ENCODE results near the gene NTS.
A peak's percentile ranks its signal among the peaks of the same experiment; 100 is the strongest.

The NTS gene

DNA sequence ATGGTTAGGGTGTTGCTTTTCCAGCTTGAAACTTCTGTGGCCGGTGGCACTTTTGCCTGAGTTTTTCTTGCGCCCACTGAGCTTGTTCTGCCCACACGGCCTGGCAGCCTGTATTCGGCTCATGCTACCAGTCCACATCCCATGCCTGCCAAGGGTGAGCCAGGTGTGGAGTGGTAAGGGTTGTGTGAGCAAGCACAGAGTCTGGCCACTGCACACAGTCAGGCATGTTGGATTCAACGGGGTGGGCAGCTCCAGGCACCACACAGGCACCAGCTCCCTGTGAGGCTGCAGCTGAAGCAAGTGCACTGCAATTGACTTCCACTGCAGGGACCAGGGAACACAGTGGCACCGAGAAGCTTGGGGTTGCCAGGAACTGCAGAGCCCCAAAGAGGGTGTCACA lies 18.8 kb upstream of the NTS start:
- DNase-seq (ENCODE audit: low read depth), result no peak
- H3K4me3 ChIP-seq (ENCODE audit: low read depth, low read length), result no peak overlapping the region
- in situ Hi-C loops (cut with HindIII; ENCODE audit: low sequenced_read_pairs), result loop anchor here (25.0 kb wide), 2 partner anchors 293 to 368 kb away; no protein-coding TSS in a partner anchor
- TF ChIP-seq, protein P1, sequence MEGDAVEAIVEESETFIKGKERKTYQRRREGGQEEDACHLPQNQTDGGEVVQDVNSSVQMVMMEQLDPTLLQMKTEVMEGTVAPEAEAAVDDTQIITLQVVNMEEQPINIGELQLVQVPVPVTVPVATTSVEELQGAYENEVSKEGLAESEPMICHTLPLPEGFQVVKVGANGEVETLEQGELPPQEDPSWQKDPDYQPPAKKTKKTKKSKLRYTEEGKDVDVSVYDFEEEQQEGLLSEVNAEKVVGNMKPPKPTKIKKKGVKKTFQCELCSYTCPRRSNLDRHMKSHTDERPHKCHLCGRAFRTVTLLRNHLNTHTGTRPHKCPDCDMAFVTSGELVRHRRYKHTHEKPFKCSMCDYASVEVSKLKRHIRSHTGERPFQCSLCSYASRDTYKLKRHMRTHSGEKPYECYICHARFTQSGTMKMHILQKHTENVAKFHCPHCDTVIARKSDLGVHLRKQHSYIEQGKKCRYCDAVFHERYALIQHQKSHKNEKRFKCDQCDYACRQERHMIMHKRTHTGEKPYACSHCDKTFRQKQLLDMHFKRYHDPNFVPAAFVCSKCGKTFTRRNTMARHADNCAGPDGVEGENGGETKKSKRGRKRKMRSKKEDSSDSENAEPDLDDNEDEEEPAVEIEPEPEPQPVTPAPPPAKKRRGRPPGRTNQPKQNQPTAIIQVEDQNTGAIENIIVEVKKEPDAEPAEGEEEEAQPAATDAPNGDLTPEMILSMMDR (IDR thresholded peaks at IDR 0.05; ENCODE audit: low read depth, low read length, missing control alignments), result no peak

GRCh38 chr12:85856966-85857365 lies 17.1 kb upstream of the NTS start:
- H3K4me3 ChIP-seq (ENCODE audit: low read depth, low read length), result no peak overlapping the region
- in situ Hi-C loops (cut with HindIII; ENCODE audit: low sequenced_read_pairs), result loop anchor here (25.0 kb wide), 2 partner anchors 295 to 370 kb away; no protein-coding TSS in a partner anchor
- TF ChIP-seq, protein P1 (IDR thresholded peaks at IDR 0.05; ENCODE audit: low read depth, low read length, missing control alignments), result no peak
- no peak for DNase-seq (ENCODE audit: low read depth)

DNA sequence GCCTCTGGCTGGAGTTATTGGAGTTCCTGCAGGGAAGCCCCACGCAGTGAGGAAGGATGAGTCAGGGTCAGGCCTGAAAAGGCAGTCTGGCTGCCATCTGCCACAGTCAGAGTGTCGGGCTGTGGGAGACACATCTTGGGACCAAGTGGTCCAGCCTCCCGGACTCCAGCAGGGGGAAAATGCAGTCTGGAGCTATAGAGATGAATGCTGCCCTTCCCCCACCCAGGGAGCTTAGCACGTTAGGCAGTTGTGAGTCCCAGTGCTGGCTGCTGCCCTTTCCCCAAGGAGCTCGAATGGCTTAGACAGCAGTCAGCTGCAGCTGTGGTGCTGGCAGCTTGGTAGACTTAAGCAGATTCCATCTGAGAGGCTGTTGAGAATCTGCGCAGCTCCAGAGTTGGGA lies 8.2 kb upstream of the NTS start:
- TF ChIP-seq, protein P1 (IDR thresholded peaks at IDR 0.05; ENCODE audit: low read depth, low read length, missing control alignments), result no peak
- in situ Hi-C loops (cut with HindIII; ENCODE audit: low sequenced_read_pairs), result loop anchor here (25.0 kb wide), 2 partner anchors 304 to 379 kb away; no protein-coding TSS in a partner anchor
- no peak for DNase-seq (ENCODE audit: low read depth)
- no peak overlapping the region for H3K4me3 ChIP-seq (ENCODE audit: low read depth, low read length)

DNA sequence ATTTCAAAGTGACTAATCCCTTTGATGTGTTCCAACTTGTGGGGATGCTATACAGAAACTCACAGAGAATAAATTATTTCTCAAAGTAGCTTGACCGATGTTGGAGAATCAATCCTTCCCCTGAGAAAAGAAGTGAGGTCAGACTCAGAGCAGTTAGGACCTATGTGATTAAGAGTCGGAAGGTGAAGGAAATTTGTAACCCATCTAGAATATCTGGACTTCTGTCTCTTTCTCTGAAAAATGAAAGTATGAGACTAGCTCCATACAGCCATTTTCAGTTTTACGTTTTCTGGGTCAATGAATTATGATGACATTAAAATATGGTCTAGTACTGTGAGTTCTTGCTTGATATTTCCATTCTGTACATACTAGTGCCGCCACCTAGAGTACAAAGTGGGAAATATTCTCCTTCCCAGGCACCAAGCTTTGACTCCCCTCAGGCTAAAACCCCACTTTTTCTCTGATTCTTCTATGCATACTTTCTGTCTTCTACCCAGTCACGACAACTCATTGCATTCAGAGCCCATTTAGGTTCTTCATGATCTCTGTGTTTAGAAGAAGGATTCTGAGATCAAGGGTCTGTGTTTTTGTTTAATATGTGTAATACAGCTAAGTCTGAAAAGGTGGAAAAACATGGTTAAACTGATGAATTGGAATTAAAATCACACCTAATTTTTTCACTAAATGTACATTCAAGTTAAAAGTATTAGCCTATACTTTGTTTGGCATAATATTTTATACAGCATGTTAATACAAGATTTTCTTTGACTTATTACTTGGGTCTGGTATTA lies 6.9 kb upstream of the NTS start:
- TF ChIP-seq, protein P1 (IDR thresholded peaks at IDR 0.05; ENCODE audit: low read depth, low read length, missing control alignments), result peak; percentile 76
- no peak overlapping the region for H3K4me3 ChIP-seq (ENCODE audit: low read depth, low read length)
- DNase-seq (ENCODE audit: low read depth), result peak; percentile 67
- in situ Hi-C loops (cut with HindIII; ENCODE audit: low sequenced_read_pairs), result loop anchor here (25.0 kb wide), 2 partner anchors 305 to 380 kb away; no protein-coding TSS in a partner anchor

DNA sequence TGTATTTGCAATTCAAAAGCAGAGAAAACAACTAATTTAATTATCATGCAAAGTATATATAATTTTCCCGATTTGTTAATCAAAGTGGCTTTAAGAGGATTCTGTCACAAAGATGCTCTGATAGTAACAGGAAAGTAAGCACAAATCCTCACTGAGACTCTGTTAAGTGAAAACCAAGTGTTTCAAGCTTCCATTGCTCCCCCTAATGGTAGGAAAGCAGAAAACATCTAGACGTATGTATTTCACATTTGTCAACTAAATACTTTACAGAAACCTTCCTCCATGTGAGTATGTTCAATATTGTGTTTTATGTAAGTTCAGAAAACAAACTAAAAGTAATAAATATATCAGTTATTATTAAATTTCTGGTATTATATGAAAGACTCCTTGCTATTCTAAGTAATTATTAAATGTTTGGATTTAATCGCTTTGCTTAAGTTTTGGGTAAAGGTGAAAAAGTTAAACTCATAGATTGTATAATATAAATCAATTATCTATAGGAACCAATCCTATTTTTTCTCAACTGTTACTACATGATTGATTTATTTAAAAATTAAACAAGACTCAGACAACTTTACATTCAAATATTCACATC lies 1.5 kb upstream of the NTS start:
- TF ChIP-seq, protein P1 (IDR thresholded peaks at IDR 0.05; ENCODE audit: low read depth, low read length, missing control alignments), result peak; percentile 64
- no peak overlapping the region for H3K4me3 ChIP-seq (ENCODE audit: low read depth, low read length)
- peak; percentile 49 for DNase-seq (ENCODE audit: low read depth)
- in situ Hi-C loops (cut with HindIII; ENCODE audit: low sequenced_read_pairs), result loop anchor here (25.0 kb wide), 2 partner anchors 310 to 385 kb away; no protein-coding TSS in a partner anchor

DNA sequence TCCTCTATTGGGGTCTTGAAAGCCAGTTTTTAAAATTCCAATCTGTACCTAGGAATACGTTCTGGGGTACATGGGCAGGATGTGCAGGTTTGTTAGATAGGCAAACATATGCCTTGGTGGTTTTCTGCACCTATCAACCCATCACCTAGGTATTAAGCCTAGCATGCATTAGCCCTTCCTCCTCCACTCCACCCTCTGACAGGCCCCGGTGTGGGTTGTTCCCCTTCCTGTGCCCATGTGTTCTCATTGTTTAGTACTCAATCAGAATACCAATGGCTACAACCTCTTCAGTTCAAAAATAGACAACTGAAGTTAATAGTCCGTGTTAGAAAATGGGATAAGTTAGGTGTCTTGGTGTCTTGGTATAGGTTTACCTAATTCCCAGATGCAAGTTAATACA lies 3.4 kb downstream of the NTS start:
- DNase-seq (ENCODE audit: low read depth), result no peak
- H3K4me3 ChIP-seq (ENCODE audit: low read depth, low read length), result no peak overlapping the region
- in situ Hi-C loops (cut with HindIII; ENCODE audit: low sequenced_read_pairs), result no loop called here
- TF ChIP-seq, protein P1 (IDR thresholded peaks at IDR 0.05; ENCODE audit: low read depth, low read length, missing control alignments), result no peak

Data from astrocyte of the cerebellum (primary cell).